Hepatocyte (in vitro differentiated cells): ENCODE measurements around the gene MOV10. TPM values are rescaled to one million over a fixed set of nuclear protein-coding genes. Genes with fewer than 3 reads are reported as not detected.

Experiments used
- DNase-seq: peaks from one replicate; pipeline ENCODE4 v3.0.0-alpha.2; 2016; ENCODE audit warnings: low spot score
- H2AFZ ChIP-seq: fragments of 200-600 bp; sonication (generic); 2 replicates; pipeline ENCODE4 v1.6.0; 2016; ENCODE audit warnings: antibody characterized with exemption, mild to moderate bottlenecking
- H3K27ac ChIP-seq: fragments of 200-600 bp; sonication (generic); 2 replicates; pipeline ENCODE4 v1.5.1; 2016; ENCODE audit warnings: mild to moderate bottlenecking
- H3K27me3 ChIP-seq: fragments of 200-600 bp; sonication (generic); 2 replicates; pipeline ENCODE4 v1.6.1; 2016
- H3K36me3 ChIP-seq: fragments of 200-600 bp; sonication (generic); replicated peaks from 2 replicates; pipeline ENCODE4 v1.5.1; 2016; ENCODE audit warnings: low read depth; ENCODE audit not compliant: insufficient read depth
- H3K4me1 ChIP-seq: fragments of 200-600 bp; sonication (generic); 2 replicates; pipeline ENCODE4 v1.5.1; 2016; ENCODE audit warnings: mild to moderate bottlenecking, moderate library complexity; ENCODE audit not compliant: insufficient read depth
- H3K4me2 ChIP-seq: fragments of 200-600 bp; sonication (generic); 2 replicates; pipeline ENCODE4 v1.6.0; 2016
- H3K4me3 ChIP-seq: fragments of 200-600 bp; sonication (generic); 2 replicates; pipeline ENCODE4 v1.5.1; 2016; ENCODE audit warnings: mild to moderate bottlenecking
- H3K79me2 ChIP-seq: fragments of 200-600 bp; sonication (generic); 2 replicates; pipeline ENCODE4 v1.6.0; 2017; ENCODE audit warnings: mild to moderate bottlenecking
- H3K9me2 ChIP-seq: fragments of 200-600 bp; sonication (generic); replicated peaks from 2 replicates; pipeline ENCODE4 v1.6.0; 2017; ENCODE audit warnings: mild to moderate bottlenecking; ENCODE audit not compliant: insufficient read depth
- H3K9me3 ChIP-seq: fragments of 200-600 bp; sonication (generic); 2 replicates; pipeline ENCODE4 v1.5.1; 2016; ENCODE audit warnings: low read depth, mild to moderate bottlenecking
- H4K20me1 ChIP-seq: fragments of 200-600 bp; sonication (generic); 2 replicates; pipeline ENCODE4 v1.6.0; 2016; ENCODE audit warnings: mild to moderate bottlenecking; ENCODE audit not compliant: insufficient read depth, poor library complexity, severe bottlenecking
- EZH2 ChIP-seq: fragments of 200-600 bp; sonication (generic); IDR thresholded peaks from 2 replicates; pipeline ENCODE4 v1.6.1; 2016; ENCODE audit warnings: antibody characterized with exemption, mild to moderate bottlenecking, borderline replicate concordance
- EZH2phosphoT487 ChIP-seq: fragments of 200-600 bp; sonication (generic); IDR thresholded peaks from one replicate; pipeline ENCODE4 v1.6.1; 2018; ENCODE audit warnings: antibody characterized with exemption, mild to moderate bottlenecking, low read depth, moderate library complexity; ENCODE audit not compliant: unreplicated experiment, severe bottlenecking
- WGBS: methylation state at CpG from one replicate; pipeline ENCODE4 v1.1.6; 2016; ENCODE audit warnings: low lambda C conversion rate; ENCODE audit errors: missing lambda C conversion rate; 5-methylcytosine and 5-hydroxymethylcytosine counted together
- polyA plus RNA-seq: library from polyadenylated mRNA; unstranded; fragments of >200 nt; fragmentation: Nextera tagmentation; extraction: Ambion mirVana; gene quantifications from 2 replicates; pipeline ENCODE4 v1.2.1, GENCODE V29; 2016
- total RNA-seq: library from RNA; depleted of rRNA; stranded (reverse); fragments of >200 nt; gene quantifications from 2 replicates; pipeline ENCODE4 v1.2.3, GENCODE V29; 2014
- TF ChIP-seq, protein P1 (sequence below): fragments of 200-600 bp; sonication (generic); IDR thresholded peaks from 2 replicates; pipeline ENCODE4 v1.5.1; 2016; ENCODE audit warnings: antibody characterized with exemption, mild to moderate bottlenecking; ENCODE audit not compliant: poor library complexity

MOV10 gene
- total and polyA plus RNA-seq, 2 experiments from 2014 or later: 98.2 to 133 TPM

DNA sequence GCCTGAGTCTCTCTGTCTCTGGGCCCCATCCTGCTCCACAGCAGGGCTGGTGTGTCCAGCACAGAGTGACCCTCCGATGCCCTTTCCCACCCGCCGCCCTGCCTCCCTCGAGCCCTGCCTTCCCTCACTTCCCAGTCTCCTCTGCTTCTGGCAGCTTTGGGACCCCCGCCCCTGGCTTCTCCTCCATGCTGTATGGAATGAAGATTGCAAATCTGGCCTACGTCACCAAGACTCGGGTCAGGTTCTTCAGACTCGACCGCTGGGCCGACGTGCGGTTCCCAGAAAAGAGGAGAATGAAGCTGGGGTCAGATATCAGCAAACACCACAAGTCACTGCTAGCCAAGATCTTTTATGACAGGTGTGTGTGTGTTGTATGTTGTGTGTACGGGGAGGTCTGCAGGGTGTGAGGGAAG, 14.3 kb downstream of the MOV10 start:
- H3K79me2 ChIP-seq: peaks cover 41% of the 10 kb centered on the region
- TF ChIP-seq EZH2phosphoT487 (no peak), EZH2 (no peak)
- TF ChIP-seq, protein P1, sequence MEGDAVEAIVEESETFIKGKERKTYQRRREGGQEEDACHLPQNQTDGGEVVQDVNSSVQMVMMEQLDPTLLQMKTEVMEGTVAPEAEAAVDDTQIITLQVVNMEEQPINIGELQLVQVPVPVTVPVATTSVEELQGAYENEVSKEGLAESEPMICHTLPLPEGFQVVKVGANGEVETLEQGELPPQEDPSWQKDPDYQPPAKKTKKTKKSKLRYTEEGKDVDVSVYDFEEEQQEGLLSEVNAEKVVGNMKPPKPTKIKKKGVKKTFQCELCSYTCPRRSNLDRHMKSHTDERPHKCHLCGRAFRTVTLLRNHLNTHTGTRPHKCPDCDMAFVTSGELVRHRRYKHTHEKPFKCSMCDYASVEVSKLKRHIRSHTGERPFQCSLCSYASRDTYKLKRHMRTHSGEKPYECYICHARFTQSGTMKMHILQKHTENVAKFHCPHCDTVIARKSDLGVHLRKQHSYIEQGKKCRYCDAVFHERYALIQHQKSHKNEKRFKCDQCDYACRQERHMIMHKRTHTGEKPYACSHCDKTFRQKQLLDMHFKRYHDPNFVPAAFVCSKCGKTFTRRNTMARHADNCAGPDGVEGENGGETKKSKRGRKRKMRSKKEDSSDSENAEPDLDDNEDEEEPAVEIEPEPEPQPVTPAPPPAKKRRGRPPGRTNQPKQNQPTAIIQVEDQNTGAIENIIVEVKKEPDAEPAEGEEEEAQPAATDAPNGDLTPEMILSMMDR: no peak
- H3K36me3 ChIP-seq: no peaks in the 10 kb centered on the region
- H4K20me1 ChIP-seq: peaks cover 6% of the 10 kb centered on the region
- H3K27me3 ChIP-seq: no peaks in the 10 kb centered on the region
- no peak overlapping the region for H3K27ac ChIP-seq
- no peak overlapping the region for H3K4me2 ChIP-seq
- no peaks in the 10 kb centered on the region for H3K9me3 ChIP-seq
- WGBS: 80% methylated on average over 13 of the region's 13 CpGs
- H3K4me3 ChIP-seq: no peak overlapping the region
- H3K9me2 ChIP-seq: no peaks in the 10 kb centered on the region
- no peak for DNase-seq
- H2AFZ ChIP-seq: no peak overlapping the region
- H3K4me1 ChIP-seq: no peaks in the 10 kb centered on the region

DNA sequence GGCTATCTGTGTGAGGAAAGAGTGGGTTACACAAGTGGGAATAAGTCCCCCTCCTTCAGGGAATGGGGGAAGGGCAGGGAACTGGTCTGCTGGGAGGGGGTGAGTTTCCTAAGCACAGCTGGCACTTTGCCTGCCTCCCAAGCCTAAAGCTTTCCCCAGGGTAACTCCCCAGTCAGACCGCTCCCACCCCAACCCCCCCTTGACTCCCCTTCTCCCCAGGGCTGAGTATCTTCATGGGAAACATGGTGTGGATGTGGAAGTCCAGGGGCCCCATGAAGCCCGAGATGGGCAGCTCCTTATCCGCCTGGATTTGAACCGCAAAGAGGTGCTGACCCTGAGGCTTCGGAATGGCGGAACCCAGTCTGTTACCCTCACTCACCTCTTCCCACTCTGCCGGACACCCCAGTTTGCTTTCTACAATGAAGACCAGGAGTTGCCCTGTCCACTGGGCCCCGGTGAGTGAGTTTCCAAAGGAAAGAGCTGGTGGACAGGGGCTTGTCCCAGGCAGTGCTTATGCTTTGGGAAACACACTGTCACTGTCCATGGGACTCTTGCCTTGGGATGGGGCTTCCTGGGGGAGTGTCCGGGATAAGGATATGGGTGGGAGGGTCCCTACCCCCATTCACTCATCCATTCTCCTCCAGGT, 14.9 kb downstream of the MOV10 start:
- H3K4me3 ChIP-seq: no peak overlapping the region
- H3K4me1 ChIP-seq: no peaks in the 10 kb centered on the region
- TF ChIP-seq EZH2phosphoT487 (no peak), EZH2 (no peak)
- TF ChIP-seq, protein P1: no peak
- H4K20me1 ChIP-seq: peaks cover 6% of the 10 kb centered on the region
- H3K27me3 ChIP-seq: no peaks in the 10 kb centered on the region
- H3K4me2 ChIP-seq: no peak overlapping the region
- H3K36me3 ChIP-seq: no peaks in the 10 kb centered on the region
- DNase-seq: no peak
- no peak overlapping the region for H3K27ac ChIP-seq
- no peaks in the 10 kb centered on the region for H3K9me3 ChIP-seq
- no peak overlapping the region for H2AFZ ChIP-seq
- no peaks in the 10 kb centered on the region for H3K9me2 ChIP-seq
- 97% methylated on average over 8 of the region's 9 CpGs for WGBS
- H3K79me2 ChIP-seq: peaks cover 36% of the 10 kb centered on the region

DNA sequence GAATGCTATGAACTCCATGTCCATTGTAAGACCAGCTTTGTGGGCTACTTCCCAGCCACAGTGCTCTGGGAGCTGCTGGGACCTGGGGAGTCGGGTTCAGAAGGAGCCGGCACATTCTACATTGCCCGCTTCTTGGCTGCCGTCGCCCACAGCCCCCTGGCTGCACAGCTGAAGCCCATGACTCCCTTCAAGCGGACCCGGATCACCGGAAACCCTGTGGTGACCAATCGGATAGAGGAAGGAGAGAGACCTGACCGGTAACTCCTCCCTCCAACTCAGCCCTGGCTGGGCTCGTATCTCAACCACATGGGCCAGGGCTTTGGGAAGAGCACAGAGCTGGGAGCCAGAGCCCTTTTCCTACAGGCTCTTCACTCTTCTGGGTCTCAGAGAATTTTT, 15.4 kb downstream of the MOV10 start:
- Histone ChIP-seq H3K4me3 (no peak overlapping the region), H3K36me3 (no peaks in the 10 kb centered on the region), H3K4me1 (no peaks in the 10 kb centered on the region), H2AFZ (no peak overlapping the region), H3K9me2 (no peaks in the 10 kb centered on the region), H3K79me2 (peaks cover 31% of the 10 kb centered on the region), H4K20me1 (peaks cover 6% of the 10 kb centered on the region), H3K27me3 (no peaks in the 10 kb centered on the region), H3K9me3 (no peaks in the 10 kb centered on the region), H3K4me2 (no peak overlapping the region), H3K27ac (no peak overlapping the region)
- TF ChIP-seq, protein P1: no peak
- TF ChIP-seq EZH2phosphoT487 (no peak), EZH2 (no peak)
- WGBS: 94% methylated on average over 11 of the region's 11 CpGs
- DNase-seq: no peak
